Nephron progenitor cell (in vitro differentiated cells): ENCODE data around the gene TGM6.

Experiments
- DNase-seq: peaks from one replicate; pipeline ENCODE4 v3.0.0; 2021
- H3K27ac Mint-ChIP-seq: 2 replicates; pipeline ENCODE4 v1.8.0; 2021; ENCODE audit warnings: mild to moderate bottlenecking, moderate library complexity, mixed read lengths
- H3K27me3 Mint-ChIP-seq: 2 replicates; pipeline ENCODE4 v1.8.0; 2021; ENCODE audit warnings: mild to moderate bottlenecking, low read depth, mixed read lengths; ENCODE audit not compliant: poor library complexity
- H3K36me3 Mint-ChIP-seq: 2 replicates; pipeline ENCODE4 v1.8.0; 2021; ENCODE audit warnings: low read depth, mixed read lengths
- H3K4me1 Mint-ChIP-seq: 2 replicates; pipeline ENCODE4 v1.8.0; 2021; ENCODE audit warnings: mixed read lengths
- H3K4me3 Mint-ChIP-seq: 2 replicates; pipeline ENCODE4 v1.8.0; 2021; ENCODE audit warnings: mild to moderate bottlenecking, moderate library complexity, mixed read lengths
- H3K9me3 Mint-ChIP-seq: 2 replicates; pipeline ENCODE4 v1.8.0; 2021; ENCODE audit warnings: mild to moderate bottlenecking, moderate library complexity, mixed read lengths
- CTCF ChIP-seq: fragments of 200-600 bp; sonication (generic); IDR thresholded peaks from 2 replicates; pipeline ENCODE4 v1.5.0; 2021; ENCODE audit warnings: antibody characterized with exemption

TGM6 gene

DNA sequence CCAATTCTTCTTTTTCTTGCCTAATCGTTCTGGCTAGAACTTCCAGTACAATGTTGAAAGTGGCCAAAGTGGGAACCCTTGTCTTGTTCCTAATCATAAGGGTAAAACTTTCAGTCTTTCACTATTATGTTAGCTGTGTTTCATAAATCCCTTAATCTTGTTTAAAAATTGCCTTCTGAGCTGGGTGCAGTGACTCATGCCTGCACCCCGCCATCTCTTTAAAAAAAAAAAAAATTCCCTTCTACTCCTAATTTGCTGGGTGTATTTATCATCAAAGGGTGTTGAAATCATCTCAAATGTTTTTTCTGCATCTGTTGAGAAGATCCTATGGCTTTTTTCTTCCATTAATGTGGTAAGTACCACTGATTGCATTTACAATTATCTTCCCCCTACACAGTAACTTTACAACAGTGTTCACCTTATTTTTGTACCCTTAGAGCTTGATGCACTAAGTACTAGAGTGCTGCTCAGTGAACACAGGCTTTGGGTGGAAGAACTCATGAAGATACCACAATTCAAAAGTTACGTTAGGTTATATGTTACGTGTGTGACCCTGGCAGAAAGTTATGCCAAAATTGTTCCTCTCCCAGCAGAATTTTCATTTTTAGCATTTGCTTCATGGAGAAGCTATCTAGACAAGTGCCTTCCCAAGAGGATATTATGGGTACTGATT lies 80.2 kb downstream of the TGM6 start:
- H3K27ac Mint-ChIP-seq: no peak overlapping the region
- peaks cover 72% of the 10 kb centered on the region for H3K36me3 Mint-ChIP-seq
- H3K27me3 Mint-ChIP-seq: peaks cover 2% of the 10 kb centered on the region
- no peak for TF ChIP-seq CTCF
- H3K4me3 Mint-ChIP-seq: no peak overlapping the region
- no peaks in the 10 kb centered on the region for H3K9me3 Mint-ChIP-seq
- DNase-seq: no peak
- H3K4me1 Mint-ChIP-seq: peaks cover 33% of the 10 kb centered on the region

- no peak for TF ChIP-seq CTCF
- Mint-ChIP-seq H3K9me3 (no peaks in the 10 kb centered on the region), H3K27me3 (peaks cover 2% of the 10 kb centered on the region), H3K27ac (no peak overlapping the region), H3K4me3 (no peak overlapping the region), H3K4me1 (peaks cover 22% of the 10 kb centered on the region), H3K36me3 (peaks cover 88% of the 10 kb centered on the region)
- DNase-seq: no peak
Measured at GRCh38 chr20:2462484-2462883, 81.8 kb downstream of the TGM6 start.

GRCh38 chr20:2463616-2464365 lies 83.1 kb downstream of the TGM6 start:
- peaks cover 92% of the 10 kb centered on the region for H3K36me3 Mint-ChIP-seq
- H3K4me1 Mint-ChIP-seq: peaks cover 23% of the 10 kb centered on the region
- no peak for DNase-seq

GRCh38 chr20:2465100-2465499 lies 84.4 kb downstream of the TGM6 start:
- Mint-ChIP-seq H3K27me3 (peaks cover 2% of the 10 kb centered on the region), H3K4me1 (peaks cover 28% of the 10 kb centered on the region), H3K36me3 (peaks cover 84% of the 10 kb centered on the region), H3K27ac (no peak overlapping the region), H3K4me3 (no peak overlapping the region), H3K9me3 (no peaks in the 10 kb centered on the region)
- no peak for DNase-seq
- no peak for TF ChIP-seq CTCF

More at GRCh38 chr20:2463616-2464365, 83.1 kb downstream of the TGM6 start:
- H3K4me3 Mint-ChIP-seq: no peak overlapping the region
- H3K9me3 Mint-ChIP-seq: no peaks in the 10 kb centered on the region
- H3K27me3 Mint-ChIP-seq: peaks cover 2% of the 10 kb centered on the region
- H3K27ac Mint-ChIP-seq: no peak overlapping the region
- TF ChIP-seq CTCF: no peak

GRCh38 chr20:2467412-2467811 lies 86.7 kb downstream of the TGM6 start:
- DNase-seq: no peak
- no peak for TF ChIP-seq CTCF
- H3K9me3 Mint-ChIP-seq: no peaks in the 10 kb centered on the region
- H3K27ac Mint-ChIP-seq: peak overlapping the region; percentile 57
- H3K36me3 Mint-ChIP-seq: peaks cover 68% of the 10 kb centered on the region
- H3K4me1 Mint-ChIP-seq: peaks cover 48% of the 10 kb centered on the region
- H3K27me3 Mint-ChIP-seq: peaks cover 2% of the 10 kb centered on the region
- peak overlapping the region; percentile 96 for H3K4me3 Mint-ChIP-seq
